Colonic mucosa (tissue), 4 donors: ENCODE results near the gene MEX3C. TPM values are rescaled to one million over a fixed set of nuclear protein-coding genes. Genes with fewer than 3 reads are reported as not detected.

Experiments used
- DNase-seq: peaks from one replicate; pipeline ENCODE4 v3.0.0-alpha.2; 2020
- H3K27ac ChIP-seq: fragments of 200-600 bp; one replicate; pipeline ENCODE4 v1.8.0; 2021
- H3K27me3 ChIP-seq: fragments of 200-600 bp; one replicate; pipeline ENCODE4 v1.8.0; 2021
- H3K36me3 ChIP-seq: fragments of 200-600 bp; one replicate; pipeline ENCODE4 v1.8.0; 2021
- H3K4me1 ChIP-seq: fragments of 200-600 bp; one replicate; pipeline ENCODE4 v1.8.0; 2021; ENCODE audit warnings: mild to moderate bottlenecking
- H3K4me3 ChIP-seq: fragments of 200-600 bp; one replicate; pipeline ENCODE4 v1.8.0; 2021
- H3K9ac ChIP-seq, 2 donors: one replicate each; pipeline ENCODE4 v1.7.0; 2013; ENCODE audit warnings: control low read depth in 2 of 2, low read depth in 2 of 2, low read length in 2 of 2
- H3K9me3 ChIP-seq: fragments of 200-600 bp; one replicate; pipeline ENCODE4 v1.8.0; 2021
- intact Hi-C: fragments of 100-400 bp; cut with DNase I; formaldehyde crosslinking; loops from one replicate; pipeline ENCODE4 v1.14.1; 2022
- total RNA-seq, 2 donors: library from RNA; stranded (reverse); fragmentation: NEBNext Ultra II Directional in 1 of 2; extraction: Animal tissue kit (Norgen Biotek cat#: 25700) in 1 of 2; gene quantifications; one replicate each; pipeline ENCODE4 v1.2.1, GENCODE V29; 2021
- TF ChIP-seq, protein P1 (sequence below): fragments of 200-600 bp; IDR thresholded peaks from one replicate; pipeline ENCODE4 v1.8.0; 2022; ENCODE audit warnings: antibody characterized with exemption, mild to moderate bottlenecking
- donor health status: healthy.
- donor health status: DM: no; HTN: no; CAD: no.
- donor health status: DM: no; HTN: no; CAD: no.

The MEX3C gene
- total RNA-seq, 2 donors from 2014 or later, result 21.3 to 36.7 TPM

DNA sequence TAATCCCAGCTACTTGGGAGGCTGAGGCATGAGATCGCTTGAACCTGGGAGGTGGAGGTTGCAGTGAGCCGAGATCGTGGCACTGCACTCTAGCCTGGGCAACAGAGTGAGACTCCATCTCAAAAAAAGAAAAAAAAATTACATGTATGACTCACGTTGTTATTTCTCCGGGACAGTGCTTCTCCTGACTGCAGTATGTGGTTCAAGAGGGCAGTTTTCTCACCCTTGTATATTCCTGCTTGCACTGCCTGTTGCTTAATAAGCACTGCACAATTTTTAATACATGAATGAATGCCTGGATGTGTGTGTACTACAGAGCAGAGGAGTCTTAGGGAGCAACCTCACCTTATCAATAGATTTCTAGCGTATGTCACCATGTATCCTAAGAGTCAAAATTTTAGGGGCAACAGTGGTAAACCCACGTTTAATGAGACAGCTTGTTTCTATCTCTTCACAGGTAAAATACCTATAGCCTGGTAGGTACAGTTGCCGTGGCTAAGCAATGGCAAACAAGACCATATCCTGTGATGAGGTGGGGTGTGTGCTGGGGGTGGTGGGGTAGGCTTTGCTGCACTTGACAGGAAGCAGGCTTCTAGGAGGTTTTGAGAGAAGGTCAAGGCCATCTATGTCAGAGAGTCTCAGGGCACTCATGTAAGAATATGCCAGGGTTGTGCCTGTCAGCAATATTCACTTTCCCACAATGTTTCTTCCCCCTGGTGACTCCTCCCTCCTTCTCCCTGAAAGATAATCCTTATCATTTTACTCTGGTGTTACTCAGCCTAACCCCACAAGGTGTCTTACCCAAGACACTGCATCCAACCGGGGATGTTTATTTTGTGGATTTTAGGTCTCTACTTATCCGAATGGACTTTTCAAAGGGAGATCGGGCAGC lies 36.9 kb upstream of the MEX3C start:
- Histone ChIP-seq H3K4me1 (no peaks in the 10 kb centered on the region), H3K4me3 (no peak overlapping the region), H3K9ac (no peak overlapping the region), H3K27ac (no peak overlapping the region), H3K9me3 (no peaks in the 10 kb centered on the region), H3K36me3 (no peaks in the 10 kb centered on the region), H3K27me3 (no peaks in the 10 kb centered on the region)
- TF ChIP-seq, protein P1, sequence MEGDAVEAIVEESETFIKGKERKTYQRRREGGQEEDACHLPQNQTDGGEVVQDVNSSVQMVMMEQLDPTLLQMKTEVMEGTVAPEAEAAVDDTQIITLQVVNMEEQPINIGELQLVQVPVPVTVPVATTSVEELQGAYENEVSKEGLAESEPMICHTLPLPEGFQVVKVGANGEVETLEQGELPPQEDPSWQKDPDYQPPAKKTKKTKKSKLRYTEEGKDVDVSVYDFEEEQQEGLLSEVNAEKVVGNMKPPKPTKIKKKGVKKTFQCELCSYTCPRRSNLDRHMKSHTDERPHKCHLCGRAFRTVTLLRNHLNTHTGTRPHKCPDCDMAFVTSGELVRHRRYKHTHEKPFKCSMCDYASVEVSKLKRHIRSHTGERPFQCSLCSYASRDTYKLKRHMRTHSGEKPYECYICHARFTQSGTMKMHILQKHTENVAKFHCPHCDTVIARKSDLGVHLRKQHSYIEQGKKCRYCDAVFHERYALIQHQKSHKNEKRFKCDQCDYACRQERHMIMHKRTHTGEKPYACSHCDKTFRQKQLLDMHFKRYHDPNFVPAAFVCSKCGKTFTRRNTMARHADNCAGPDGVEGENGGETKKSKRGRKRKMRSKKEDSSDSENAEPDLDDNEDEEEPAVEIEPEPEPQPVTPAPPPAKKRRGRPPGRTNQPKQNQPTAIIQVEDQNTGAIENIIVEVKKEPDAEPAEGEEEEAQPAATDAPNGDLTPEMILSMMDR, result no peak
- intact Hi-C loops, result no loop called here
- DNase-seq, result no peak

DNA sequence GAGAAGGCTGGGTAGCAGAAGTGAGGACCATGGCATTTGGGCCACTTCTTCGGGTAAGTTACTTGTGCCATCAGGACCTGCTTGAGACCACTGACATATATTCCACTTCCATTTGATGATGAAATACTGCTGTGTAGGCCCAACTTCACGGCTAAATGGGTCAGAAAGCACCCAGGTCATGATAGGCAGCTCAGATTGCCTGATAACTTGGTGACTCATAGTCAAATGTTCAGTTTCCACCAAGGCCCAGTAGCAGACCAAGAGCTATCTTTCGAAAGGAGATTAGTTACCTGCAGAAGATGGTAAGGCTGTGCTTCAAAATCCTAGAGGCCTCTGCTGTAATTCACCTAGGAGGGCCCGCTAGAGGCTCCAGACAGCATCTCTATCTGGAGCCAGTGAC lies 31.8 kb upstream of the MEX3C start:
- H3K27me3 ChIP-seq, result no peaks in the 10 kb centered on the region
- no peak overlapping the region for H3K4me3 ChIP-seq
- H3K36me3 ChIP-seq, result no peaks in the 10 kb centered on the region
- H3K27ac ChIP-seq, result no peak overlapping the region
- no peaks in the 10 kb centered on the region for H3K9me3 ChIP-seq
- no peaks in the 10 kb centered on the region for H3K4me1 ChIP-seq
- intact Hi-C loops, result no loop called here
- no peak for DNase-seq
- no peak overlapping the region for H3K9ac ChIP-seq
- TF ChIP-seq, protein P1, result no peak

GRCh38 chr18:51227660-51228059 lies 30.2 kb upstream of the MEX3C start:
- Histone ChIP-seq H3K36me3 (no peaks in the 10 kb centered on the region), H3K9ac (no peak overlapping the region), H3K4me1 (no peaks in the 10 kb centered on the region), H3K4me3 (no peak overlapping the region), H3K9me3 (no peaks in the 10 kb centered on the region), H3K27me3 (no peaks in the 10 kb centered on the region), H3K27ac (no peak overlapping the region)
- no peak for DNase-seq
- TF ChIP-seq, protein P1, result no peak
- intact Hi-C loops, result no loop called here

DNA sequence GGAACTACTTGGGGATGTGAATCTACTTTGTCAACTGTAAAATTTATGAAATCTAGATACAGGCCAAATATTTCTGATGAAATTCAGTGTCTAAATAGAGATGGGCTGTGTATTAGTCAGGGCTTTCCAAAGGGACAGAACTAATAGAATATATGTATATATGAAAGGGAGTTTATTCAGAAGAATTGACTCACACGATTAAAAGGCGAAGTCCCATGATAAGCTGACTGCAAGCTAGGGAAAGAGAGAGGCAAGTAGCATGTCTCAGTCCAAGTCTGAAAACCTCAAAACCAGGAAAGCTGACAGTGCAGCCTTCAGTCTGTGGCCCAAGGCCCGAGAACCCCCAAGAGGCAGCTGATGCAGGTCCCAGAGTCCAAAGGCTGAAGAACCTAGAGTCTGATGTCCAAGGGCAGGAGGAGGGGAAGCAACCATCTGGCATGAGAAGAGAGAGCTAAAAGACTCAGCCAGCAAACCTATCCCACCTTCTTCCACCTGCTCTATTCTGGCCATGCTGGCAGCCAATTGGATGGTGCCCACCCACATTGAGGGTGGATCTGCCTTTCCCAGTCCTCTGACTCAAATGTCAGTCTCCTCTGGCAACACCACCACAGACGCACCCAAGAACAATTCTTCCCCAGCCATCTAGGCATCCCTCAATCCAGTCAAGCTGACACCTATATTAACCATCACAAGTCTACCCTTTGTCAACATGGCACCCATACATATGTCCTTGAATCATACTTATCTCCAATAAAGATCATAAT lies 29.3 kb upstream of the MEX3C start:
- TF ChIP-seq, protein P1, result no peak

DNA sequence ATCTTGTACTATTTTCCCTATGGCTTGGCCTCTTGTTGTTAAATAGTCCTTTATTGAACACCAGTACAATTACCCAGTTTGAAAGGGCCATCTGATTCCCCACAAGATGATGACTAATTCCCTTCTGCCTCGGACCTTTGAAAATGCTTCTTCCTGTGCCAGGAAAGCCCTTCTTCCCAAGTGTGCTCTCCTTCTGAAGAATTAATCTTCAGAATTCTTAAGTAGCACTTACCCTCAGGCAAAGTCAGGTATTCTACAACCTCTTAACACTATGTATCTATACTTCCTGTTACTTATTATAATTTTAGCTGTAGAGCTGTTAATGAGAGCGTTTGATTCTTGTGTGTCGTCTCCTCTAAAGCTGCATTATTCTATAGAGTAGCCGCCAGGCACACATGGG lies 28.6 kb upstream of the MEX3C start:
- no peaks in the 10 kb centered on the region for H3K4me1 ChIP-seq
- H3K9ac ChIP-seq, result no peak overlapping the region
- no peaks in the 10 kb centered on the region for H3K27me3 ChIP-seq
- no peak for DNase-seq
- H3K27ac ChIP-seq, result no peak overlapping the region
- H3K9me3 ChIP-seq, result no peaks in the 10 kb centered on the region
- TF ChIP-seq, protein P1, result no peak
- intact Hi-C loops, result no loop called here
- H3K4me3 ChIP-seq, result no peak overlapping the region
- no peaks in the 10 kb centered on the region for H3K36me3 ChIP-seq

More for the DNA sequence above, 29.3 kb upstream of the MEX3C start:
- no peak overlapping the region for H3K27ac ChIP-seq
- H3K27me3 ChIP-seq, result no peaks in the 10 kb centered on the region
- DNase-seq, result no peak
- no peaks in the 10 kb centered on the region for H3K9me3 ChIP-seq
- no peak overlapping the region for H3K9ac ChIP-seq
- no peaks in the 10 kb centered on the region for H3K36me3 ChIP-seq
- H3K4me1 ChIP-seq, result no peaks in the 10 kb centered on the region
- intact Hi-C loops, result no loop called here
- H3K4me3 ChIP-seq, result no peak overlapping the region
